WTC11 (cell line): ENCODE results near the gene FGF18. TPM values are rescaled to one million over a fixed set of nuclear protein-coding genes. Genes with fewer than 3 reads are reported as not detected.

Experiments used
- ATAC-seq: fragments of 200-7000 bp; cut with Tn5 transposase; 2 replicates; pipeline ENCODE4 v1.10.0; 2021; ENCODE audit warnings: mild to moderate bottlenecking, moderate library complexity
- CTCF ChIA-PET: fragments of 300-600 bp; sonication (Branson Sonifier 250); formaldehyde crosslinking; loops from one replicate; lab custom pipeline; 2021; ENCODE audit warnings: antibody characterized with exemption; lab: Charles Lee
- POLR2A ChIA-PET: fragments of 350-600 bp; sonication (Branson Sonifier 250); formaldehyde crosslinking; loops from one replicate; lab custom pipeline; 2021; ENCODE audit warnings: antibody characterized with exemption; lab: Charles Lee
- DNase-seq: peaks from one replicate; pipeline ENCODE4 v3.0.0; 2021; ENCODE audit warnings: low spot score
- H3K27ac Mint-ChIP-seq: 2 replicates; pipeline ENCODE4 v1.8.0; 2021; ENCODE audit warnings: mixed read lengths
- H3K27me3 Mint-ChIP-seq: 2 replicates; pipeline ENCODE4 v1.8.0; 2021; ENCODE audit warnings: low read depth, mild to moderate bottlenecking, moderate library complexity, mixed read lengths
- H3K36me3 Mint-ChIP-seq: 2 replicates; pipeline ENCODE4 v1.8.0; 2021; ENCODE audit warnings: mixed read lengths
- H3K4me1 Mint-ChIP-seq: 2 replicates; pipeline ENCODE4 v1.8.0; 2022; ENCODE audit warnings: mixed read lengths
- H3K4me3 Mint-ChIP-seq: 2 replicates; pipeline ENCODE4 v1.8.0; 2021; ENCODE audit warnings: mild to moderate bottlenecking, moderate library complexity, mixed read lengths
- H3K9me3 Mint-ChIP-seq: 2 replicates; pipeline ENCODE4 v1.8.0; 2021; ENCODE audit warnings: mixed read lengths
- AR ChIP-seq: fragments of 250-450 bp; sonication (Bioruptor Pico); IDR thresholded peaks from 2 replicates; pipeline ENCODE4 v1.9.0; 2021; ENCODE audit warnings: mild to moderate bottlenecking
- ATF1 ChIP-seq: sonication (generic); formaldehyde crosslinking; IDR thresholded peaks from 2 replicates; pipeline ENCODE4 v1.8.1; 2023; ENCODE audit warnings: mild to moderate bottlenecking, moderate library complexity, missing genetic modification reagents
- CTCF ChIP-seq: fragments of 200-600 bp; IDR thresholded peaks from 2 replicates; pipeline ENCODE4 v1.8.0; 2022; ENCODE audit warnings: antibody characterized with exemption
- EMX1 ChIP-seq: fragments of 250-450 bp; sonication (Bioruptor Pico); IDR thresholded peaks from 2 replicates; pipeline ENCODE4 v1.8.0; 2021; ENCODE audit warnings: mild to moderate bottlenecking
- ERG ChIP-seq: fragments of 250-450 bp; sonication (Bioruptor Pico); IDR thresholded peaks from 2 replicates; pipeline ENCODE4 v1.8.0; 2021; ENCODE audit warnings: mild to moderate bottlenecking
- ESRRA ChIP-seq: sonication (generic); formaldehyde crosslinking; IDR thresholded peaks from 2 replicates; pipeline ENCODE4 v1.8.1; 2022; ENCODE audit warnings: mild to moderate bottlenecking, missing genetic modification reagents, borderline replicate concordance
- FOXK1 ChIP-seq: sonication (generic); formaldehyde crosslinking; IDR thresholded peaks from 2 replicates; pipeline ENCODE4 v1.8.0; 2022; ENCODE audit warnings: mild to moderate bottlenecking, moderate library complexity, missing genetic modification reagents
- GTF2I ChIP-seq: fragments of 250-450 bp; sonication (Bioruptor Pico); conservative IDR thresholded peaks from 2 replicates; pipeline ENCODE4 v1.4.0; 2021; ENCODE audit warnings: mild to moderate bottlenecking
- HMGXB4 ChIP-seq: sonication (generic); formaldehyde crosslinking; IDR thresholded peaks from 2 replicates; pipeline ENCODE4 v1.8.1; 2023; ENCODE audit warnings: mild to moderate bottlenecking, moderate library complexity, missing genetic modification reagents
- JAZF1 ChIP-seq: fragments of 250-450 bp; sonication (Bioruptor Pico); IDR thresholded peaks from 2 replicates; pipeline ENCODE4 v1.9.0; 2021; ENCODE audit warnings: moderate library complexity, mild to moderate bottlenecking, inconsistent platforms
- MXD4 ChIP-seq: fragments of 250-450 bp; sonication (Bioruptor Pico); IDR thresholded peaks from 2 replicates; pipeline ENCODE4 v1.8.0; 2021; ENCODE audit warnings: mild to moderate bottlenecking, moderate library complexity, borderline replicate concordance
- NFATC4 ChIP-seq: fragments of 250-450 bp; sonication (Bioruptor Pico); IDR thresholded peaks from 2 replicates; pipeline ENCODE4 v1.9.0; 2021; ENCODE audit warnings: mild to moderate bottlenecking
- OVOL2 ChIP-seq: fragments of 250-450 bp; sonication (Bioruptor Pico); IDR thresholded peaks from 2 replicates; pipeline ENCODE4 v1.9.0; 2021; ENCODE audit warnings: mild to moderate bottlenecking, borderline replicate concordance
- RELA ChIP-seq: sonication (generic); formaldehyde crosslinking; IDR thresholded peaks from 2 replicates; pipeline ENCODE4 v1.8.1; 2022; ENCODE audit warnings: missing genetic modification reagents, mild to moderate bottlenecking, borderline replicate concordance
- SMAD4 ChIP-seq: sonication (generic); formaldehyde crosslinking; IDR thresholded peaks from 2 replicates; pipeline ENCODE4 v1.8.0; 2022; ENCODE audit warnings: mild to moderate bottlenecking, missing genetic modification reagents
- SOX15 ChIP-seq: fragments of 250-450 bp; sonication (Bioruptor Pico); IDR thresholded peaks from 2 replicates; pipeline ENCODE4 v1.9.0; 2021; ENCODE audit warnings: mild to moderate bottlenecking
- TEAD1 ChIP-seq: sonication (generic); formaldehyde crosslinking; IDR thresholded peaks from 2 replicates; pipeline ENCODE4 v1.8.0; 2022; ENCODE audit warnings: mild to moderate bottlenecking, missing genetic modification reagents
- ZBTB21 ChIP-seq: sonication (generic); formaldehyde crosslinking; IDR thresholded peaks from 2 replicates; pipeline ENCODE4 v1.8.1; 2023; ENCODE audit warnings: mild to moderate bottlenecking, missing genetic modification reagents, borderline replicate concordance
- ZNF219 ChIP-seq: sonication (generic); formaldehyde crosslinking; IDR thresholded peaks from 2 replicates; pipeline ENCODE4 v1.8.0; 2023; ENCODE audit warnings: missing genetic modification reagents, mild to moderate bottlenecking, borderline replicate concordance
- ZNF396 ChIP-seq: fragments of 250-450 bp; sonication (Bioruptor Pico); IDR thresholded peaks from 2 replicates; pipeline ENCODE4 v1.8.0; 2021; ENCODE audit warnings: mild to moderate bottlenecking, moderate library complexity, borderline replicate concordance
- ZNF416 ChIP-seq: fragments of 250-450 bp; sonication (Bioruptor Pico); IDR thresholded peaks from 2 replicates; pipeline ENCODE4 v1.9.0; 2021; ENCODE audit warnings: mild to moderate bottlenecking, inconsistent platforms
- ZNF425 ChIP-seq: fragments of 250-450 bp; sonication (Bioruptor Pico); conservative IDR thresholded peaks from 2 replicates; pipeline ENCODE4 v1.9.0; 2021; ENCODE audit warnings: mild to moderate bottlenecking
- ZNF671 ChIP-seq: fragments of 250-450 bp; sonication (Bioruptor Pico); IDR thresholded peaks from 2 replicates; pipeline ENCODE4 v1.8.0; 2021; ENCODE audit warnings: mild to moderate bottlenecking
- ZSCAN18 ChIP-seq: fragments of 250-450 bp; sonication (Bioruptor Pico); IDR thresholded peaks from 2 replicates; pipeline ENCODE4 v2.1.2; 2022; ENCODE audit warnings: mild to moderate bottlenecking, moderate library complexity
- total RNA-seq: library from RNA; stranded (reverse); gene quantifications from 3 replicates; pipeline ENCODE4 v1.2.3, GENCODE V29; 2021

The FGF18 gene
- total RNA-seq, 1 experiment from 2014 or later = 0.72 TPM

GRCh38 chr5:171412186-171412585 is 7.3 kb upstream of the FGF18 start:
- no peak for TF ChIP-seq SMAD4 (CRISPR knock-in tag)
- no peak for TF ChIP-seq ZSCAN18 (CRISPR knock-in tag)
- no peak for TF ChIP-seq ATF1 (CRISPR knock-in tag)
- no peak for TF ChIP-seq SOX15 (CRISPR knock-in tag)
- no peak for TF ChIP-seq ZNF425 (CRISPR knock-in tag)
- TF ChIP-seq ZNF219 (CRISPR knock-in tag) = no peak
- TF ChIP-seq ESRRA (CRISPR knock-in tag) = no peak
- no peak for TF ChIP-seq MXD4 (CRISPR knock-in tag)
- TF ChIP-seq TEAD1 (CRISPR knock-in tag) = no peak
- TF ChIP-seq GTF2I (CRISPR knock-in tag) = no peak
- no peak for TF ChIP-seq ZNF416 (CRISPR knock-in tag)
- TF ChIP-seq ZBTB21 (CRISPR knock-in tag) = no peak
- CTCF ChIA-PET = interaction anchor here (2.1 kb wide), 1 partner anchor 72 kb away, joined by 6 read pairs; no protein-coding TSS in a partner anchor
- DNase-seq (no peak), ATAC-seq (no peak)
- peaks cover 58% of the 10 kb centered on the region for H3K36me3 Mint-ChIP-seq
- POLR2A ChIA-PET = no interaction called here
- peaks cover 5% of the 10 kb centered on the region; the same call in 1 of the 2 replicates for H3K4me1 Mint-ChIP-seq
- H3K27me3 Mint-ChIP-seq = no peaks in the 10 kb centered on the region
- no peak overlapping the region for H3K4me3 Mint-ChIP-seq
- H3K9me3 Mint-ChIP-seq = no peaks in the 10 kb centered on the region
- peak overlapping the region; percentile 59; the same call in 1 of the 2 replicates for H3K27ac Mint-ChIP-seq

- ATAC-seq = no peak
- POLR2A ChIA-PET = no interaction called here
- Mint-ChIP-seq H3K27ac (peak overlapping the region; percentile 83), H3K27me3 (no peaks in the 10 kb centered on the region), H3K36me3 (peaks cover 46% of the 10 kb centered on the region), H3K9me3 (no peaks in the 10 kb centered on the region), H3K4me3 (no peak overlapping the region), H3K4me1 (peaks cover 4% of the 10 kb centered on the region)
- DNase-seq = no peak
- CTCF ChIA-PET = interaction anchor here (0.9 to 2.1 kb wide), 2 partner anchors 48 to 71 kb away, joined by 3 to 6 read pairs; no protein-coding TSS in a partner anchor
- 0 out of 2 replicates have a peak, but pooled peaks have one; percentile 34 for TF ChIP-seq ZNF416 (CRISPR knock-in tag)
- no peak for TF ChIP-seq ZNF396 (CRISPR knock-in tag)
- TF ChIP-seq EMX1 (CRISPR knock-in tag) = peak; percentile 25; the same call in 1 of the 2 replicates
- TF ChIP-seq JAZF1 (CRISPR knock-in tag) = no peak
- TF ChIP-seq ERG (CRISPR knock-in tag) = peak; percentile 55; the same call in 1 of the 2 replicates
- 0 out of 2 replicates have a peak, but pooled peaks have one; percentile 56 for TF ChIP-seq AR (CRISPR knock-in tag)
- TF ChIP-seq RELA = no peak
- TF ChIP-seq HMGXB4 (CRISPR knock-in tag) = no peak
- no peak for TF ChIP-seq OVOL2 (CRISPR knock-in tag)
- TF ChIP-seq CTCF = no peak
- TF ChIP-seq ZNF671 (CRISPR knock-in tag) = peak; percentile 41; the same call in 1 of the 2 replicates
- TF ChIP-seq ZBTB21 (CRISPR knock-in tag) = no peak
- TF ChIP-seq NFATC4 (CRISPR knock-in tag) = peak; percentile 88
- no peak for TF ChIP-seq FOXK1 (CRISPR knock-in tag)
Measured at GRCh38 chr5:171413153-171413910, 6.1 kb upstream of the FGF18 start.
